H1 (cell line): ENCODE measurements around the gene LRRC46. TPM values are rescaled to one million over a fixed set of nuclear protein-coding genes. Genes with fewer than 3 reads are reported as not detected.
A peak's percentile ranks its signal among the peaks of the same experiment; 100 is the strongest.

Experiments
- CTCF ChIA-PET: fragments of 300-600 bp; sonication (Branson Sonifier 250); formaldehyde crosslinking; loops from one replicate; lab custom pipeline; 2021; ENCODE audit not compliant: partially characterized antibody; lab: Charles Lee
- POLR2A ChIA-PET: fragments of 300-600 bp; sonication (Branson Sonifier 250); formaldehyde crosslinking; loops from one replicate; lab custom pipeline; 2021; ENCODE audit warnings: inconsistent platforms; ENCODE audit not compliant: partially characterized antibody; lab: Charles Lee
- DNase-seq, 2 experiments: peaks; one replicate each; pipeline versions ENCODE4 v3.0.0 to v3.0.0-alpha.2; 2010 to 2022; ENCODE audit warnings: low spot score in 2 of 2, low read depth in 1 of 2, mixed read lengths in 1 of 2
- FAIRE-seq: peaks from 2 replicates; lab custom pipeline; 2011; peaks lifted over from hg19 to GRCh38; lab: Jason Lieb, UNC
- H2AFZ ChIP-seq: 2 replicates; pipeline ENCODE4 v1.8.1; 2012; ENCODE audit warnings: low read length, inconsistent platforms
- H2AK5ac ChIP-seq: 2 replicates; pipeline ENCODE4 v1.6.1; 2013; ENCODE audit warnings: low read depth, low read length
- H2BK120ac ChIP-seq: replicated peaks from 2 replicates; pipeline ENCODE3; 2013; ENCODE audit warnings: low read depth, low read length, inconsistent platforms
- H2BK12ac ChIP-seq: 2 replicates; pipeline ENCODE4 v1.6.1; 2013; ENCODE audit warnings: low read depth, low read length
- H2BK15ac ChIP-seq: 2 replicates; pipeline ENCODE4 v1.6.1; 2013; ENCODE audit warnings: low read length
- H2BK20ac ChIP-seq: 2 replicates; pipeline ENCODE4 v1.6.1; 2013; ENCODE audit warnings: low read length
- H2BK5ac ChIP-seq: 2 replicates; pipeline ENCODE4 v1.6.1; 2013; ENCODE audit warnings: low read depth, low read length
- H3K14ac ChIP-seq: 2 replicates; pipeline ENCODE4 v1.6.1; 2013; ENCODE audit warnings: inconsistent platforms; ENCODE audit not compliant: insufficient read length
- H3K18ac ChIP-seq: 2 replicates; pipeline ENCODE4 v1.6.1; 2013; ENCODE audit warnings: low read length; ENCODE audit errors: extremely low read depth
- H3K23ac ChIP-seq: 2 replicates; pipeline ENCODE4 v1.6.1; 2013; ENCODE audit warnings: inconsistent platforms; ENCODE audit not compliant: insufficient read length
- H3K23me2 ChIP-seq: 2 replicates; pipeline ENCODE4 v1.6.1; 2013; ENCODE audit warnings: low read depth, low read length
- H3K27ac ChIP-seq: 2 replicates; pipeline ENCODE4 v1.6.1; 2011; ENCODE audit warnings: low read depth, low read length, inconsistent platforms
- H3K27me3 ChIP-seq, 4 experiments: replicated peaks in 1 of 4; 1 replicate in 1 of 4; 2 replicates in 3 of 4; pipeline versions ENCODE4 v1.6.1 to v1.8.1; 2011 to 2013; ENCODE audit warnings: low read length in 3 of 4, mild to moderate bottlenecking in 3 of 4, inconsistent platforms in 2 of 4, mixed read lengths in 2 of 4, moderate library complexity in 1 of 4; ENCODE audit not compliant: control insufficient read depth in 3 of 4, insufficient read depth in 3 of 4; ENCODE audit errors: extremely low read depth in 1 of 4
- H3K36me3 ChIP-seq, 4 experiments: 2 replicates each; pipeline versions ENCODE4 v1.6.1 to v1.8.1; 2011 to 2013; ENCODE audit warnings: mild to moderate bottlenecking in 4 of 4, low read length in 3 of 4, moderate library complexity in 2 of 4, control low read depth in 1 of 4, inconsistent platforms in 1 of 4; ENCODE audit not compliant: insufficient read depth in 4 of 4, control insufficient read depth in 2 of 4
- H3K4ac ChIP-seq: replicated peaks from 2 replicates; pipeline ENCODE3; 2013; ENCODE audit warnings: low read length, low read depth, mixed read lengths, inconsistent platforms; ENCODE audit not compliant: insufficient read length
- H3K4me1 ChIP-seq, 4 experiments: replicated peaks in 1 of 4; 1 replicate in 1 of 4; 2 replicates in 3 of 4; pipeline versions ENCODE4 v1.6.1 to v1.8.1; 2011 to 2013; ENCODE audit warnings: low read length in 3 of 4, inconsistent platforms in 2 of 4, mixed read lengths in 1 of 4; ENCODE audit not compliant: insufficient read depth in 4 of 4, control insufficient read depth in 3 of 4
- H3K4me2 ChIP-seq, 2 experiments: 2 replicates each; pipeline versions ENCODE4 v1.6.1 to v1.8.1; 2011 to 2013; ENCODE audit warnings: low read depth in 2 of 2, low read length in 2 of 2, control low read depth in 1 of 2, inconsistent platforms in 1 of 2, mild to moderate bottlenecking in 1 of 2; ENCODE audit not compliant: insufficient read depth in 1 of 2
- H3K4me3 ChIP-seq, 4 experiments: fragments of 200-600, 300-600 bp in 1 of 4; sonication (generic), shearing (Covaris generic), sonication (Bioruptor Twin) in 1 of 4; 2 replicates each; pipeline versions ENCODE4 v1.5.1 to v1.8.1; 2011 to 2016; ENCODE audit warnings: low read length in 4 of 4, low read depth in 3 of 4, control low read depth in 2 of 4, inconsistent platforms in 2 of 4, mild to moderate bottlenecking in 2 of 4, mixed read lengths in 1 of 4, moderate library complexity in 1 of 4; ENCODE audit not compliant: insufficient read depth in 2 of 4; ENCODE audit errors: extremely low read depth in 1 of 4
- H3K56ac ChIP-seq: replicated peaks from 2 replicates; pipeline ENCODE3; 2013; ENCODE audit warnings: low read depth, mild to moderate bottlenecking, mixed read lengths, low read length, inconsistent platforms; ENCODE audit not compliant: insufficient read length
- H3K79me1 ChIP-seq: 2 replicates; pipeline ENCODE4 v1.6.1; 2013; ENCODE audit warnings: low read depth, low read length, control low read depth
- H3K79me2 ChIP-seq, 2 experiments: 2 replicates each; pipeline versions ENCODE4 v1.6.1 to v1.8.1; 2012 to 2013; ENCODE audit warnings: low read length in 2 of 2, mild to moderate bottlenecking in 2 of 2, inconsistent platforms in 1 of 2; ENCODE audit not compliant: insufficient read depth in 2 of 2, control insufficient read depth in 1 of 2
- H3K9ac ChIP-seq, 4 experiments: replicated peaks in 1 of 4; 1 replicate in 1 of 4; 2 replicates in 3 of 4; pipeline versions ENCODE4 v1.6.1 to v1.8.1; 2011 to 2013; ENCODE audit warnings: low read depth in 3 of 4, low read length in 3 of 4, control low read depth in 2 of 4, mild to moderate bottlenecking in 2 of 4, moderate library complexity in 2 of 4, inconsistent platforms in 1 of 4; ENCODE audit errors: extremely low read depth in 1 of 4
- H3K9me3 ChIP-seq, 2 experiments: 2 replicates each; pipeline versions ENCODE4 v1.6.1 to v1.8.1; 2012 to 2013; ENCODE audit warnings: mild to moderate bottlenecking in 2 of 2, moderate library complexity in 2 of 2, control low read depth in 1 of 2, inconsistent platforms in 1 of 2, low read depth in 1 of 2, low read length in 1 of 2, mixed read lengths in 1 of 2; ENCODE audit not compliant: insufficient read depth in 2 of 2
- H4K20me1 ChIP-seq, 2 experiments: replicated peaks in 1 of 2; 2 replicates each; pipeline versions ENCODE3 to v1.8.1; 2011 to 2013; ENCODE audit warnings: inconsistent platforms in 2 of 2, low read length in 2 of 2, mild to moderate bottlenecking in 1 of 2; ENCODE audit not compliant: insufficient read depth in 2 of 2, control insufficient read depth in 1 of 2
- H4K5ac ChIP-seq: 2 replicates; pipeline ENCODE4 v1.6.1; 2013; ENCODE audit warnings: low read length, low read depth, mixed read lengths, inconsistent platforms; ENCODE audit not compliant: insufficient read length
- H4K8ac ChIP-seq: 2 replicates; pipeline ENCODE4 v1.8.0; 2013; ENCODE audit warnings: mild to moderate bottlenecking, moderate library complexity, low read length, inconsistent platforms; ENCODE audit not compliant: insufficient read depth; ENCODE audit errors: extremely low read depth
- H4K91ac ChIP-seq: replicated peaks from 2 replicates; pipeline ENCODE3; 2013; ENCODE audit warnings: low read length, mixed read lengths, inconsistent platforms; ENCODE audit not compliant: insufficient read length
- CBX8 ChIP-seq: fragments of 300-800, 300-1000 bp; sonication (generic); IDR thresholded peaks from 2 replicates; pipeline ENCODE4 v1.7.1; 2016; ENCODE audit warnings: low read depth, low read length, borderline replicate concordance
- HDAC6 ChIP-seq: IDR thresholded peaks from one replicate; pipeline ENCODE4 v1.7.1; 2012; ENCODE audit warnings: low read depth, mild to moderate bottlenecking, inconsistent platforms, low read length, moderate library complexity
- KDM4A ChIP-seq: IDR thresholded peaks from one replicate; pipeline ENCODE4 v1.7.1; 2012; ENCODE audit warnings: low read depth, mild to moderate bottlenecking, moderate library complexity, low read length, inconsistent platforms; ENCODE audit not compliant: severe bottlenecking
- NANOG ChIP-seq: IDR thresholded peaks from 2 replicates; pipeline ENCODE4 v1.6.1; 2011; ENCODE audit warnings: low read length, low read depth, mild to moderate bottlenecking, inconsistent platforms; ENCODE audit not compliant: insufficient read depth, poor library complexity, severe bottlenecking
- NRF1 ChIP-seq: IDR thresholded peaks from 2 replicates; pipeline ENCODE4 v1.6.1; 2011; ENCODE audit warnings: mild to moderate bottlenecking, low read depth, low read length, improper control_type of control experiment
- RXRA ChIP-seq: IDR thresholded peaks from 2 replicates; pipeline ENCODE4 v1.6.1; 2011; ENCODE audit warnings: low read depth, mild to moderate bottlenecking, low read length, moderate library complexity; ENCODE audit not compliant: insufficient read depth
- SIRT6 ChIP-seq: IDR thresholded peaks from one replicate; pipeline ENCODE4 v1.7.1; 2012; ENCODE audit warnings: low read length, inconsistent platforms
- SP4 ChIP-seq: IDR thresholded peaks from 2 replicates; pipeline ENCODE4 v1.6.1; 2012; ENCODE audit warnings: low read length, inconsistent platforms
- WGBS, 2 experiments: shearing (Covaris generic) in 1 of 2; methylation state at CpG; one replicate each; pipeline versions ENCODE4 v1.1.6 to v1.1.7; 2013 to 2015; ENCODE audit warnings: low lambda C conversion rate in 2 of 2, mixed read lengths in 2 of 2, inconsistent platforms in 1 of 2, low coverage in 1 of 2, missing lambda C conversion rate in 1 of 2; ENCODE audit not compliant: insufficient replicate concordance in 2 of 2, insufficient coverage in 1 of 2, insufficient read length in 1 of 2; ENCODE audit errors: extremely low coverage in 1 of 2, missing lambda C conversion rate in 1 of 2; 5-methylcytosine and 5-hydroxymethylcytosine counted together
- polyA plus RNA-seq, 7 experiments: library from polyadenylated mRNA; depleted of rRNA in 3 of 7; stranded (reverse) in 5 of 7; unstranded in 2 of 7; fragments of >200 nt in 5 of 7; fragments of 200-250 nt in 2 of 7; gene quantifications; 1 replicate in 5 of 7; 2 replicates in 1 of 7; 4 replicates in 1 of 7; pipeline versions ENCODE4 v1.2.1 to v1.2.3, GENCODE V29; 2011 to 2013; ENCODE audit warnings: missing spikeins in 2 of 7, mixed read lengths in 2 of 7
- total RNA-seq: library from RNA; stranded (reverse); fragmentation: NEBNext Ultra II Directional; extraction: Animal tissue kit (Norgen Biotek cat#: 25700); gene quantifications from 2 replicates; pipeline ENCODE4 v1.2.1, GENCODE V29; 2021
- TF ChIP-seq, protein P1 (sequence below): IDR thresholded peaks from 2 replicates; pipeline ENCODE4 v1.6.1; 2012; ENCODE audit warnings: inconsistent platforms
- TF ChIP-seq, protein P2 (sequence below), 3 experiments: IDR thresholded peaks; 1 replicate in 2 of 3; 2 replicates in 1 of 3; pipeline versions ENCODE4 v1.5.1 to v1.6.1; 2011; ENCODE audit warnings: low read length in 3 of 3, mild to moderate bottlenecking in 3 of 3, inconsistent platforms in 2 of 3, low read depth in 1 of 3, moderate library complexity in 1 of 3; ENCODE audit not compliant: insufficient read depth in 1 of 3; ENCODE audit errors: control extremely low read depth in 1 of 3

The LRRC46 gene
- total and polyA plus RNA-seq, 2 of the 8 experiments (the other 6 are each of a cell fraction or from before 2014, with no cell fraction given) = 0.18 TPM; not detected in 1

DNA sequence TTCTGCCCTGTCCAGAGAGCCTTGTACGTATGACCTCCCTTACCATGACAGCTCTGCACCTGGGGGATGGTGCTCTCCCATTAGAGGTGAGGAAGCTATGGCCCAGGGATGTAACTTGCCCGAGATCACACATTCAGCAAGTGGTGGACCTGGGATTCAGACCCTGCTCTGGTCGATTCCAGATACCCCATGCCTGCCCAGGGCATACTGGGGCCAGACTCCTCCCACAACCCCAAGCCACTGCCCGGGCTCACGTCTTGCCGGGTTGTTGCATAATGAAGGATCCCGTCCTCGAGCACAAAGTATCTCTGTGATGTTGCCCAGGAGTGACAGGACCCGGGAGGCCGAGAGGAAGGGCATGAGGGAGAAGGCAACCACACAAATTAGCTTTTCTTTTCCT lies 12.0 kb upstream of the LRRC46 start:
- Histone ChIP-seq H2AK5ac (no peak overlapping the region), H4K8ac (peak overlapping the region; percentile 31; the same call in 1 of the 2 replicates), H3K23ac (no peak overlapping the region), H2AFZ (no peak overlapping the region), H3K18ac (no peak overlapping the region), H3K27ac (no peak overlapping the region), H3K56ac (no peak overlapping the region), H4K20me1 (peaks cover 0 to 1% of the 10 kb centered on the region in 2 experiments), H2BK20ac (no peak overlapping the region), H3K79me2 (no peaks in the 10 kb centered on the region), H3K9me3 (no peaks in the 10 kb centered on the region), H3K4me3 (no peak overlapping the region), H3K4me2 (no peak overlapping the region), H3K23me2 (peaks cover 8% of the 10 kb centered on the region; the same call in 1 of the 2 replicates), H3K9ac (no peak overlapping the region), H3K36me3 (peaks cover 0 to 10% (median 8%) of the 10 kb centered on the region in 4 experiments; a peak in 4 of 8 replicates), H3K27me3 (no peaks in the 10 kb centered on the region), H4K5ac (no peak overlapping the region), H3K14ac (no peak overlapping the region), H2BK120ac (no peak overlapping the region), H4K91ac (no peak overlapping the region), H3K79me1 (no peaks in the 10 kb centered on the region; the same call in 1 of the 2 replicates), H2BK5ac (no peak overlapping the region), H2BK12ac (no peak overlapping the region), H2BK15ac (no peak overlapping the region), H3K4ac (no peak overlapping the region), H3K4me1 (peaks cover 0 to 12% (median 7%) of the 10 kb centered on the region in 4 experiments; a peak in 6 of 7 replicates)
- ChIA-PET CTCF (interaction anchor here (0.9 to 2.5 kb wide), 2 partner anchors 9 to 22 kb away, joined by 3 to 6 read pairs; partner anchors contain the start of gene SCRN2), POLR2A (no interaction called here)
- no peak for DNase-seq
- WGBS, 2 experiments = 75% methylated on average over 9 of the region's 10 CpGs; no CpG with 5 or more reads in 1 of the 2 experiments
- FAIRE-seq = no peak
- TF ChIP-seq, protein P1, sequence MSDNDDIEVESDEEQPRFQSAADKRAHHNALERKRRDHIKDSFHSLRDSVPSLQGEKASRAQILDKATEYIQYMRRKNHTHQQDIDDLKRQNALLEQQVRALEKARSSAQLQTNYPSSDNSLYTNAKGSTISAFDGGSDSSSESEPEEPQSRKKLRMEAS = no peak
- TF ChIP-seq, protein P2, sequence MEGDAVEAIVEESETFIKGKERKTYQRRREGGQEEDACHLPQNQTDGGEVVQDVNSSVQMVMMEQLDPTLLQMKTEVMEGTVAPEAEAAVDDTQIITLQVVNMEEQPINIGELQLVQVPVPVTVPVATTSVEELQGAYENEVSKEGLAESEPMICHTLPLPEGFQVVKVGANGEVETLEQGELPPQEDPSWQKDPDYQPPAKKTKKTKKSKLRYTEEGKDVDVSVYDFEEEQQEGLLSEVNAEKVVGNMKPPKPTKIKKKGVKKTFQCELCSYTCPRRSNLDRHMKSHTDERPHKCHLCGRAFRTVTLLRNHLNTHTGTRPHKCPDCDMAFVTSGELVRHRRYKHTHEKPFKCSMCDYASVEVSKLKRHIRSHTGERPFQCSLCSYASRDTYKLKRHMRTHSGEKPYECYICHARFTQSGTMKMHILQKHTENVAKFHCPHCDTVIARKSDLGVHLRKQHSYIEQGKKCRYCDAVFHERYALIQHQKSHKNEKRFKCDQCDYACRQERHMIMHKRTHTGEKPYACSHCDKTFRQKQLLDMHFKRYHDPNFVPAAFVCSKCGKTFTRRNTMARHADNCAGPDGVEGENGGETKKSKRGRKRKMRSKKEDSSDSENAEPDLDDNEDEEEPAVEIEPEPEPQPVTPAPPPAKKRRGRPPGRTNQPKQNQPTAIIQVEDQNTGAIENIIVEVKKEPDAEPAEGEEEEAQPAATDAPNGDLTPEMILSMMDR (IDR thresholded peaks at IDR 0.05; ENCODE audit: control extremely low read depth in 1 of 3, insufficient read depth in 1 of 3, low read depth in 1 of 3, low read length in 3 of 3) = no peak
- TF ChIP-seq NRF1 = no peak
- TF ChIP-seq NANOG = no peak
- TF ChIP-seq CBX8 = no peak
- no peak for TF ChIP-seq SP4
- TF ChIP-seq RXRA = no peak
- TF ChIP-seq KDM4A = no peak
- TF ChIP-seq HDAC6 = no peak
- no peak for TF ChIP-seq SIRT6
